OCI-LY7 (cell line): ENCODE results near the gene SH2B2.
"Not testable (repeated sequence)": the region's sequence is repeated elsewhere in the genome, so short reads cannot be mapped to it uniquely, and the experiment has no call there.

Experiments
- CTCF ChIP-seq: fragments of 200-600 bp; sonication (generic); conservative IDR thresholded peaks from 2 replicates; pipeline ENCODE4 v1.5.1; 2014; ENCODE audit warnings: mild to moderate bottlenecking, antibody characterized with exemption, low read length, moderate library complexity, mixed read lengths
- EZH2phosphoT487 ChIP-seq: fragments of 200-600 bp; sonication (generic); IDR thresholded peaks from 2 replicates; pipeline ENCODE4 v1.6.1; 2018; ENCODE audit warnings: low read depth, borderline replicate concordance, mild to moderate bottlenecking, mixed run types, antibody characterized with exemption, low read length, moderate library complexity, mixed read lengths

- not testable (repeated sequence) for TF ChIP-seq EZH2phosphoT487, CTCF
Measured at GRCh38 chr7:102330666-102331460, 44.2 kb downstream of the SH2B2 start.
